Measurements from ENCODE around the gene GRIFIN.

The GRIFIN gene

GRCh38 chr7:2512713-2513112 lies 36.5 kb upstream of the GRIFIN start:
- no peak for DNase-seq (ENCODE audit: low read depth in 2 of 2)

DNA sequence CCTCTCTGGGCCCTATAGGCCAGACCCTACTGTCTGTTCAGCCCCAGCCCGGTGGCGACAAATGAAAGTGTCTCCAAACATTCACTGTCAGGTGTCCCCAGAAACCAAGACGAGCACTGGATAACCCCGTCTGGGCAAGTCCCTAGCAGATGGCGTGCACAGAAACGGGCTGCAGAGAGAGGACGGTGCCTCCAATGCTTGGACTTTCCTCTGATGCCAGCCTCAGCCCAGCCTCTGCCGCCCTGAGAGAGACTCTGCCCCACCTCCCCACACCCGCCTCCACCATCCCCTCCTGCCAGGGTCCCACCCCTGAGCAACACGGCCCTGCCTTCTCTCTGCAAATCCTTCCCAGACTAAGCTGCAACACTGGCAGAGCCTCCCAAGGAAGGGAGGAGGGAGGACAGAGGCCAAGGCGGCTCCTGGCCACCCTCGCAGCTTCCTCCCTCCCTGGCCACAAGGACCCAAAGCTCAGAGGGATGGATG lies 36.0 kb upstream of the GRIFIN start:
- DNase-seq (ENCODE audit: low read depth in 2 of 2), result no peak

DNA sequence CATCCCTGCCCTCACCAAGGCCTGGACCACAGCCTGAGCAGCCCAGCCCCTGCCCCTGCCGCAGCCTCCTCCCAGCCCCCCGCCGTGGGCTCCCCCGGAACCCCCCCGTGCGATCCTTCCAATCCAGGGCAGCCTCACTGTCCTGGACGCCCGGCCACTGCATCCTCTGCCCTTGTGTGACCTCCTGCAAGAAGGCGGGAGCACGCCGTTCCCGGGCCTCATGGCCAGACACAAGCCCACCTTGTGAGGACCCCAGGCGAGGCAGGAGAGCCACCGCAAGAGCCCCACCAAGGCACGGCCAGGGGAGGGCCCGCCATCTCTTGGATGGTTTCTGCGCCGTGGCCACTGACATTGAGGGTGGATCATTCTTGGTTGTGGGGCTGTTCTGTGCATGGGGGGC lies 35.6 kb upstream of the GRIFIN start:
- no peak for DNase-seq (ENCODE audit: low read depth in 2 of 2)

GRCh38 chr7:2510909-2511768 lies 34.9 kb upstream of the GRIFIN start:
- DNase-seq (ENCODE audit: low read depth in 2 of 2), result no peak

DNA sequence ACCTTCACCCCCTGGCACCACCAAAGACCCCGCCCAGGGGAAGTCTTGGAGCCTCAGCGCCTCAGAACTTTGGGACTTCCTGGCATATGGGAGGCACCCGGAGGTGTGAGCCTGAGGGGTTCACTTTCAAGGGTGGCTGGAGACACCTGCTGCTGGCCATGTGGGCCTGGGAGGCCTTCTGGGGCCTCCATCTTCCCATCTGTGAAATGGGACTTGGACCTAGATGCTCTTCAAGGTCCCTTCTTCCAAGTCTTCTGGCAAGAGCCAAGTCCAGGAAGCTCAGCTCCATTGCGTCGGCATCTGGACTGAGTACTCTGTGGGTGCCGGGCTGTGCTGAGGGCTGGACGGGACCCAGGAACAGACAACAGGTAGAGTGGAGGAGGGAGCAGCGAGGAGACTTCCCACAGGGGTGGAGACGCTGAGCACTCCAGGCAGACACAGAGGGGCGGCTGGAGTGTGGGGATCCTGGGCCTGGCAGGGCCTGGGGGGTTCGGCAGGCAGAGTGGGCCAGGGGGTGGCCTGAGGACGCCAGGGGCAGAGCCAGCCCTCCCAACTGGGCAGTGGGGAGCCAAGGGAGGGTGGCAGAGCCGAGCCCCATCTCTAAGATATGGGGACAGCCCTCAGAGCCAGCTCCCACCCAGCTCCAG lies 34.1 kb upstream of the GRIFIN start:
- DNase-seq (ENCODE audit: low read depth in 2 of 2), result no peak

- DNase-seq (ENCODE audit: low read depth in 2 of 2), result no peak
Observed at GRCh38 chr7:2509298-2509906, 33.2 kb upstream of the GRIFIN start.

DNA sequence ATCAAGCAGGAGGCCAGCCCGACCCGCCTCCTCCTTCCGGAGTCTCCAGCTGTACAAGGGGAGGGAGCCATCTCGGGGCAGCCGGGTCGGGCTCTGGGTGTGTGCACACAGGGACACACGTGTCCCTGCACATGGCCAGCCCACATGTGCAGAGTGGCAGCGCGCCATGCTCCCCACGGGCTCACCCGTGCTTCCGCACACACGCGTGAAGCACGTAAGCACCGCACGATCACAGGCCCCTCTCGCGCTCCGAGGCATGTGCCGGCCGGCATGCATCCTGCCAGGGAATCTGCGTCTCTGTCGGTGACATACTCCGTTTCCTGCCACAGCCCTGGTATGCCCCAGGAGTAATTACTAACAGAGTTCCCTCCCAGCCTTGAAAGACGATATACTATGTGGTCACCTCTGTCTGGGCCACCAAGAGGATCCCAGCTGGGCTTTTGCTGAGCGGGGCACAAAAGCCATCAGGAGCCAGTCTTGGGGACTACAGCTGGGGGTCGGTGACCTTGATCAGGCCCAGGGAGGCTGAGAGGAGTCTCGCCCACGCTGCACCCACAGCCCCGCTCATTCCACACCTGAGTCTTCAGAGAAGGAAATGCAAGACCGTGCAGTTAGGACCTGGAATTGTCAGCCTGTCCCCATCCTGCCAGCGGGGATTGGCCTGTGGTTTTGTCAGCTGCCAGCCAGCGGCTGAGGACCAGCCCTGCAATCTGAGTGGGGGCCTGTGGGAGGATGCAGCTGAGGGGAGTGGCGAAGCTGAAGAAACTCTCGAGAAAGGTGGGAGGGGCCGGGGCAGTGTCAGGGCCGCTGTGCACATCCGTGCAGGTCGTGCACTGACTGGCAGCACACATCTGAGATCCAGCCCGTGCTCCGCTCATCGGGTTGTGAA lies 32.4 kb upstream of the GRIFIN start:
- DNase-seq (ENCODE audit: low read depth in 2 of 2), result no peak

DNA sequence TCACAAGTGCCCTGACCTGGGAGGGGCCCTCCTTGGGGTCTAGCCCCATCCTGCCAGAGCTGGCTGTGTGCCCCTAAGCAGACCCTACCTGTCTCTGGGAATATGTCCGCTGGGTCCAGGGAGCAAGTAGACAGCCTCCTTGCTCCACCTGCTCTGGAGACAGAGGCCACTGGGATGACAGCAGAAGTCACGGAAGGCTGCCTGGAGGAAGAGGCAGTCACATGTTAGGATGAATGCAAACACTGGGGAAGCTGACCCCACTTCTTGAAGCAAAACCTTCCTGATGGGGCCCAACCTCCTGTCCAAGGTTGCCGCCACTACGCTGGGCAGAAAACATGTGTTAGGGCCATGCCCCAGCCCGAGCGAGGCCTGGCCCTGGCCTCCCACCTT lies 31.7 kb upstream of the GRIFIN start:
- DNase-seq (ENCODE audit: low read depth in 2 of 2), result no peak

DNA sequence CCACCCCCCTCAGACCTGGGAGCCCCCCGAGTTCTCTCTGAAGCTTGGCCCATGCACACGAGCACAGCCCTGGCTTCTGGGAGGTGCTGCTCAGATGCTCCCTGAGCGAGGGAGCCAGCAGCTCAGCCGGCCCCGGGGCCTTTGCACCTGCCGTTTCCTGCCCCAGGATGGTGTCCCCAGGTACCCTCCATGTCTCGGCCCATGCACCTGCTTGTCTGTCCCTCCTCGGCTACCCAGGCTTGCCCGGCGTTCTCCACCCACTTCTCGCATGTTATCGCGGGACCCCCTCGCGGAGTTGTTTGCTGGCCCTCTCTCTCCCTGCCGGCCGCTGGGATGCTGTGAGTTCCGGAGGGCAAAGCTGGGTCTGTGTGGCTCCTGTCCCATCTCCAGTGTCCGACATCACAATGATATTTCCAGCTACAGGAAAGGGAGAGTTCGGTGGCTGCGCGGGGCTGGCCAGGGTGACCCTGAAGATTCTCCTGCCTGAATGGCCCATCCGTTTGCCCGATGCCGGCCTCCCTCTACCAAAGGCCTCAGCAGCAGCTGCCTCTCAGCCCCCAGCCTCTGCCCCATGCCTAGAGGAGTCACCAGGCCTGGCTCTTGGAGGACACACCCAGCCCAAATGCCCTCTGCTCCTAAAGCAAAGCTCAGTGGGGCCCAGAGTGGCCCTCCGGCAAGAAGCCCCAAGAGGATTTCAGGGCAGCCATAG lies 31.2 kb upstream of the GRIFIN start:
- no peak for DNase-seq (ENCODE audit: low read depth in 2 of 2)

DNA sequence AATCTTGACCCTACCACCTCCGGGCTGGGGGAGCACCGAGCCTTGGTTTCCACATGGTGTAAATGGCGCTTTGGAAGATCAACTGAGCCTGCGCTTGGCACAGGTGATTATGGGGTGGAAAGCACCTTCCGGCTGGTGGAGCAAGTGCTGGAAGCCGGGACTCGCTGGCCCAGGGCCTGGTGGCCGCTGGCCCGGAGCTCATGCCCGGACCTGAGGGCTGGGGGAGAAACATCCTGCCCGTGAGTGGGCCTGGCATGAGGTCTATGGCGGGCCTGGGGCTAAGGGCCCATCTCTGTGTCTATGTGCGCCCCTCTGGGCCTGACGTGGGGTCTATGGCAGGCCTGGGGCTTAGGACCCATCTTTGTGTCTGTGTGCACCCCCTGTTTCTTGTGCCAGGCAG lies 29.2 kb upstream of the GRIFIN start:
- DNase-seq (ENCODE audit: low read depth in 2 of 2), result no peak

DNA sequence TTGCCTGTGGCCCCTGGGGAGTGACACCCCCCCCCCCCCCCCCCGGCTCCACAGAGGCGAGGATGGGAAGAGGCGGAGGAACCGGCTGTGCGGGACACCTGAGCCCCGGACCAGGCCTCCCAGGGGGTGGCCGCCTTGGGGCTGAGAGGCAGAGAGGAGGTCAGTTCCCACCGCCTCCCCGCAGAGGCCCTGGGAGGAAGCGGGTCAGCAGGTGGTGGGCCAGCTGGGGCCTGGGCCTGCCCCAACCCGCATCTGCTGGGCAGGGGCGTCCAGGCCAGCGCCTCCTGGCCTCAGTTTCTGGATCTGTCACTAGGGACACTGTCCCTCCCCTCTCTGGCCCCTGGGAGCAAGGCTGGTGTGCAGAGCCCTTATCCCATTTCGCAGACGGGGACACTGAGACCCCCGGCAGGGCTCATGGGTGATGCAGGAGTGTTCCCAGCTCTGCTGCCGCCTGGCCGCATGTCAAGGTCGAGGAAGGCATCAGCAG lies 28.7 kb upstream of the GRIFIN start:
- no peak for DNase-seq (ENCODE audit: low read depth in 2 of 2)

DNA sequence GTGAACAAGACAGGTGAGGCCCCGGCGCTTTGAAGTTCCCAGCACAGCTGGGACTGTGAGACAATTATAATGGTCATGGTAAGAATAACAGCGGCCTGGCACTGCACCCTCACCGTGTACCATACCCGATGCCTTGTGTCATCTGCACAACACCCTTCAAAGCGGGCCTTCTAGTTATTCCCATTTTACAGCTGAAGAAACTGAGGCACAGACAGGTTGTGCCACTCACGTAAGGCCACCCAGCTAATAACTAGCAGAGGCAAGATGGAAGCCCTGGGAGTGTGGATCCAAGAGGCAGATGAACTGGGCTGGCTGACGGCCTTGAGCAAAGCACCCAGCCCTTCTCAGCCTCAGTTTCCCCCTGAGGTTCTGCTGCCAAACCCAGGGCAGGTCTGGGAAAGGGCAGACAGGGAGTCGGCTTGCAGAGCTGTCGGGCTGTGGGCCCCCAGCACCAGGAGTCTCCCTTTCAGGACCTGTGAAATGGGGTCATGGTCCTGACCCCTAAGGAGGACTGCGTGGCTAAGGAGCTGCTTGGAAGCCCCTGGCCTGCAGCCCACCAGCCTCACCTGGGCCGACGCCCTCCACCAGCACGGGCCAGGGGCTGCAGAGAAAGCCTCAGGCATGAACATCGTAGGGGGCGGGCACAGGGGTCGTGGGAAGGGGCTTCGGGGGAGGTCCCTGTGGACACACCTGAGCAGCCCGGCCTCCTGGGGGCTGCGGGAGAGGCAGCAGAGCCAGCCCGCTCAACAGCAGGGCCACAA lies 28.1 kb upstream of the GRIFIN start:
- DNase-seq (ENCODE audit: low read depth in 2 of 2), result no peak

DNA sequence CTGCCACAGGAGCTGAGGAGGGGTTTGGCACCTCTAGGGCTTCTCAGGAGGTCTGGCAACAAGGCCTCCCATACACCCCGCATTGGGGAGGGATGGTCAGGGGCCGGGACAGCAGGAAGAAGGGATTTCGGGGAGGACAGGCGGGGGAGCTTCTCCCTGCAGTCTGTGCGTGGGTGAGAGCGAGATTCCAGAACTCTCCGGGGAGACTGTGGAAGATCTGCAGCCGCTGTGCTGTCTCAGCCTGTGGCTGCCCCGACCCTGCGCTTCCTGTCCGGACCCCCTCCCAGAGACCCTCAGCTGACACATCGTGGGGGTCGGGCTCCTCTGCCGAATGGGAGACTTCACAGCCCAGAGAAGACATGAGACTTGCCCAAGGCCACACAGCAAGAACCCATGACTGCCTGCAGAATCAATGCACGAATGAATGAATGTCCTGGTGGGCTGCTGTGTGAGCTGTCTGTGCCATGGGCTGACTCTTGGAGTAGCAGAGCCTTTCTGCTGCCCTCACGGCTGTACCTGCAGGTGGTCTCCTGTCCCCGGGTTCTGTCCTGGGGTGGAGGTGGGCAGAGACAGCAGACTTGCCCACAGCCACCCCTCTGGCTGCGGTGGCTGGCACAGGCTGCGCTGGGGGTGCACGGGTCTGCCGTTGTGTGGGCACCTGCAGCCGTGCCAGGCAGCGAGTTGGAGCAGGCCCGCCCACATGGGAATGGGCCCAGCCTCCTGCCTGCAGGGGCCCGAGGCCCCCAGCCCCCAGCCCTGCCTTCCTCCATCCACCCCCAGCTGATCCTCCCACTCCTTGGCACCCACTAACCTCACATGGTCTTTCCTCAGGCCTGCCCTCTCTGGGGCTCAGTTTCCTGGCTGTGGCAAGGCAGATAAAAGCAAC lies 27.1 kb upstream of the GRIFIN start:
- DNase-seq (ENCODE audit: low read depth in 2 of 2), result no peak

DNA sequence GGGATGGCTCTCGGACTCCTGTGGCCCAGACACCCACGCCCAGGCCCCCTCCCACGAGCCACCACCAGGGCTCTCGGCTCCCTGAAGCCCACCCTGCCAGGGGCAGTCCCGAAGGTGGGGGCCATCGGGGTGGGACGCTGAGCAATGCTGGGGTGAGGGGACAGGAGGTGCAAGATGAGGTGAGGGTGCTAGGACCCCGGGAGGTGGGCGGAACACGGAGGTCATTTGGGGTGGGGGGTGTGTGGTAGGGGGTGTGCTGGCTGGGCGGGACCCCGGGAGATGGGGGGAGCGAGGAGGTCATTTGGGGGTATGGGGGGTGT lies 26.4 kb upstream of the GRIFIN start:
- DNase-seq (ENCODE audit: low read depth in 2 of 2), result no peak

DNA sequence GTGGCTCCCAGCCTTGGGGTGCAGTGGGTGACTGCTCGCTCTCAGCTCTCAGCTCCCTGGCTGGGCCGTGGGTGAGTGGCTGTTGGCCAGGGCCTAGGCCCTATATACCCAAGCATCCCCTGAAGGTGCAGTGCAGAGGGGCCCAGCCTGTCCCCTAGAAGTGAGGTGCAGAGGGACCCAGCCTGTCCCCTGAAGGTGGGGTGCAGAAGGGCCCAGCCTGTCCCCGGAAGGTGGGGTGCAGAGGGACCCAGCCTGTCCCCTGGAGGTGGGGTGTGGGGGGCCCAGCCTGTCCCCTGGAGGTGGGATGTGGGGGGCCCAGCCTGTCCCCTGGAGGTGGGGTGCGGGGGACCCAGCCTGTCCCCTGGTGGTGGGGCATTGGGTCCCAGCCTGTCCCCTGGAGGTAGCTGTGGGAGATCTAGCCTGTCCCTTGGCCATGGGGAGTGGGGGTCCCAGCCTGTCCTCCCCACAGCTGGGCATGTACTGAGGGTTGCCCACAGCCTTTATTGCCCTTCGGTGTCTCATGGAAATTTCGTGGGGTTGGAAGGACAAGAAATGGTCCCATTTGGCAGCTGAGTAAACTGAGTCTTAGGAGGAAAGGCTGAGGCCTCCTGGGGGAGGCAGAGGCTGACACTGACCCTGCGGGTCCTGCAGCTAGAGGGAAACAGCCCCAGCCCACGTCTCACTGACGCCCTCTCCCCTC lies 25.9 kb upstream of the GRIFIN start:
- no peak for DNase-seq (ENCODE audit: low read depth in 2 of 2)

DNA sequence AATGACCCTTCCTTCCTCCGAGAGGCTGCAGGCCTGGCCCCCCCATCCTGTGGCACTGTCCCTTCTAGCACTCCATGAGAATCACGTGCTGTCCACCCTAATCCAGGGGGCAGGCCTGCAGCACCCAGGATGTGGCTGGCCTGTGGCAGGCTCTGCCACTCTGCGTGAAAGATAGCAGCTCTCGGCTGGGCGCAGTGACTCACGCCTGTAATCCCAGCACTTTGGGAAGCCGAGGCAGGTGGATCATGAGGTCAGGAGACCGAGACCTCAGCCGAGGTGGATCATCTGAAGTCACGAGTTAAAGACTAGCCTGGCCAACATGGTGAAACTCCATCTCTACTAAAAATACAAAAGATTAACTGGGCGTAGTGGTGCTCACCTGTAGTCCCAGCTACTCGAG lies 24.5 kb upstream of the GRIFIN start:
- DNase-seq (ENCODE audit: low read depth in 2 of 2), result no peak

DNA sequence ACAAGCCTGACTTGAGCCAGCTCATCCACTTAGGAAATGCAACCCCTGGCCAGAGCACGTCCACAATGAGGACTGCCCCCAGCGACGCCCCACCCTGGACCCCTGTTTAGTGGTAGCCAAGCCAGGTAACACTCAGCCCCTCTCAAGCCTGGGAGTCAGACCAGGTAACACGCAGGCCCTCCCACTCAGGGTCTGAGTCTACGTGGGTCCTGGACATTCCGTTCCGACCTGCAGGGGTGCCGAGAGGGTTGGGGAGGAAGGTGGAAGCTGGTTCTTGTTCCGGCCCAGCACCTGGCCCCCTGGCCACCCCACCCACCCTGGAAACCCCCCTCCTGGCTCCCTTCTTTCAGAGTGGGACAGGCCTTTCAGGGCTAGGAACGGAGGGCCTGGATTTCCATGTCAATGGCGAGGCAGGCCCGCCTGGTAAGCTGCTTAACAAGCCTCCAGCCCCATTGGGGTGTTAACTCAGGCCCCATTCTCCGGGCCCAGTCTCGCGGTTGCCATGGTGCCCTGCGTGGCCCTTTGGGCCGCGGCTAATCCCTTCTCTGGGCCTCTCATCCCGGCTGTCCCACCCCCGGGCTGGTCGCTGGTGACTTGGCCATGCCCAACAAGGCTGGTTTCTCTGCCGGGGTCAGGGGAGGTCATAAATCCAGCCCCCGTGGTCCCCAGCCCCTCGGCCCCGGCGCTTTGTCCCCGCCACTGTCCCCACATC lies 23.7 kb upstream of the GRIFIN start:
- no peak for DNase-seq (ENCODE audit: low read depth in 2 of 2)

- DNase-seq (ENCODE audit: low read depth in 2 of 2), result no peak
Observed at GRCh38 chr7:2499181-2499580, 23.0 kb upstream of the GRIFIN start.
